ENCODE data around the gene RPEL1.
"Not testable (repeated sequence)": the region's sequence is repeated elsewhere in the genome, so short reads cannot be mapped to it uniquely, and the experiment has no call there.

RPEL1 gene

GRCh38 chr10:103245587-103245986, at the start of gene RPEL1:
Gene RPEL1, plus strand, starts transcription at chr10:103245887. Its CDS starts 110 bp downstream, at chr10:103245997.
- not testable (repeated sequence) for DNase-seq

DNA sequence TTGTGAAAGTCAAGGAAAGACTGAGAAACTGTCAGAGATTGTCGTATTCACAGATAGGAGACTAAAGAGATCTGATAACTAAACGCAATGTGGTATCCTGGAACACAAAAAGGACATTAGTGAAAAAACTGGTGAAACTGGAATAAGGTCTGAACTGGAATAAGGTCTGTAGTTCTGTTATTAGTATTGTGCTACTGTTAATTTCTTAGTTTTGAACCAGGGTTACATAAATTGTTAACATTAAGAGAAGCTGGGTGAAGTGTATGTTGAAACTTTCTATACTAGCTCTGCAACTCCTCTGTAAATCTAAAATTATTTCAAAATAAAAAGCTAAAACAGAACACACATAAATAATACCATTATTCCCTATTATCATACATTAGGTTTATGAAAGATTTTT, 49.2 kb upstream of the RPEL1 start:
- no peak for DNase-seq

DNA sequence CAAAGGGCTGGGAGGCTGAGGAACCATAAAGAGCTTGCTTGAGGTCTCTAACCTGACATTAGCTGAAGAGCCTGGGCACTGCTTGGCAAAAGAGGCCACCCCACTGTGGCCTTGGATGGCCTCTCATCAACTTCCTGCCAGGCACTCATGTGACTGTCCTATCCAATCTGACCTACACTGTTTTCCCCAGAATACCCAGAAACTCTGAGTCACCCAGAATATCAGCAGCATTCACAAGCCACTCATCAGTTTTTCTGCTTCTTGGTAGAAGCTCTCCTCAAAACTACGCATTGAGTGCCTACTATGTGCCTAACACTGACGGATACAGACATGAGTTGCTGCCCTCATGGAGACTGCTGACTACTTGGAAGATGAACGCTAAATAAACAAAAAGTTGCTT, 48.5 kb upstream of the RPEL1 start:
- no peak for DNase-seq

- no peak for DNase-seq
Observed at GRCh38 chr10:103197903-103198302, 47.8 kb upstream of the RPEL1 start.

GRCh38 chr10:103198648-103199047, 47.0 kb upstream of the RPEL1 start:
- no peak for DNase-seq

- no peak for DNase-seq
Observed at GRCh38 chr10:103199488-103199887, 46.2 kb upstream of the RPEL1 start.

DNA sequence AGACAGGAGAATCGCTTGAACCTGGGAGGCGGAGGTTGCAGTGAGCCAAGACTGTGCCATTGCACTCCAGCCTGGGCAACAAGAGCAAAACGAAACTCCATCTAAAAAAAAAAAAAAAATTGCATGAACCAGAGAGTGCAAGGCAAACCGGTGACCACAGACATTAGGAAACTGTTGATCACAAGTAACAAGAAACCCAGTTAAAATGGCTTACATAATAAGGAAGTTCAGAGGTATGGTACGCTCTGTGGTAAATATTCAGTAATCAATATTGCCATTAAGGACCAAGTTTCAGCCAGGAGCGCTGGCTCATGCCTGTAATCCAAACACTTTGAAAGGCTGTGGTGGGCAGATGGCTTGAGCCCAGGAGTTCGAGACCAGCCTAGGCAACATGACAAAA, 43.4 kb upstream of the RPEL1 start:
- DNase-seq: no peak

DNA sequence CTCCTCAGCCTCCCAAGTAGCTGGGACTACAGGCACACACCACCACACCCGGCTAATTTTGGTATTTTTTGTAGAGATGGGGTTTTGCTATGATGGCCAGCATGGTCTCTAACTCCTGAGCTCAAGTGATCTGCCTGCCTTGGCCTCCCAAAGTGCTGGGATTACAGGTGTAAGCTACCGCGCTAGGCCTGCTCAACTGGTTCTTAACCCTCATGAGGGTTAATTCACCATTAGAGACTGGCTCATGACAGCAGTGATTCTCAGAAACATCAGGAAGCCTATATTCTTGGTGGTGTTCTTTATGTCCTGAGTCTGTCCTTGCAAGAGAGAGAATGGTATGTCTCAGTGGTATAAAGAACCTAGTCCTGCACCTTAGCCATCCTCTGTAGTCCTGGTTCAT, 42.2 kb upstream of the RPEL1 start:
- no peak for DNase-seq

DNA sequence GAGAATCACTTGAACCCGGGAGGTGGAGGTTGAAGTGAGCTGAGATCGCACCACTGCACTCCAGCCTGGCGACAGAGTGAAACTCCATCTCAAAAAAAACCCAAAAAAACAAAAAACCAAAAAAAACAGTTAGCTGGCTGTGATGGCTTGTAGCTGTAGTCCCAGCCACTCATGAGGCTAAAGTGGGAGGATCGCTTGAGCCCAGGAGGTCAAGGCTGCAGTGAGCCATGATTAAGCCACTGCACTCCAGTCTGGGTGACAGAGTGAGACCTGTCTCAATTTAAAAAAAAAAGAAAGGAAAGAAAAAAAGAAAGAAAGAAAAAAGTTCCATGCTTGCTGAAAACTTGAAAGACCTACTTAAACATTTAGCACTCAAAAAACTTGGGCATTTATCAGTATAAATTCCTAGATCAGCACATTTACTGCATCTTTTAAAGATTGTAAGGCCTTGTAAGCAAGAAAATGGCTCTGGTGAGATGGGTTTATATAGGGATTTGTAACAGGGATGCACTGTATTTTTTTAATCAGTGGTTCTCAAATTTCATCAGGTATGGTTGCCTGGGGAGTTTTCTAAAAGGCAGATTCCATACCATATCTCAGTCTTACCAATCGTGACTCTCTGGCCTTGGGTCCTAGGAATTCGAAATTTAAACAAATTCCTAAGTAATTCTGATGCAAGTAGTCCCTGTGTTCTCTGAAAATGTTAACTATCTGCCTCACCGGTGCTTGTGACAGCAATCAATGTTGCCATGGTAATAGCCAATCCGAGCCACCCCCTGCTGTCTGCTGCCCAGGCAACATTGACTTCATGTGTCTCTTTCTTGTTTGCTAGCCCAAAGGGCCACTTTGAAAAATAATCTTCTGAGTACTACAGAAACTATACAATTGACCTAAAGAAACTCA, 41.1 kb upstream of the RPEL1 start:
- no peak for DNase-seq

- DNase-seq: not testable (repeated sequence)
Observed at GRCh38 chr10:103205401-103205800, 40.3 kb upstream of the RPEL1 start.

DNA sequence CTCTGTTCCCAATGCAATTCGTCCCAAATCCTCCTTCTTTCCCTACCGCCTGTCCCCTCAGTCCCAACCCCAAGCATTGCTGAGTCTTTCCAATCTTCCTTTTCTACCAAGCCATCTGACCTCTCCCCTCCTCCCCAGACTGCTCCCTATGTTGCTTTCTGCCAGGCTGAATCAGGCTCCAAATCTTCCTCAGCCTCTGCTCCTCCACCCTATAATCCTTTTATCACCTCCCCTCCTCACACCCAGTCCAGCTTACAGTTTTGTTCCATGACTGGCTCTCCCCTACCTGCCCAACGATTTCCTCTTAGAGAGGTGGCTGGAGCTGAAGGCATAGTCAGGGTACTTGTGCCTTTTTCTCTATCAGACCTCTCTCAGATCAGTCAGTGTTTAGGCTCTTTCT, 39.0 kb upstream of the RPEL1 start:
- DNase-seq: not testable (repeated sequence)

- DNase-seq: no peak
Observed at GRCh38 chr10:103207141-103207540, 38.5 kb upstream of the RPEL1 start.

DNA sequence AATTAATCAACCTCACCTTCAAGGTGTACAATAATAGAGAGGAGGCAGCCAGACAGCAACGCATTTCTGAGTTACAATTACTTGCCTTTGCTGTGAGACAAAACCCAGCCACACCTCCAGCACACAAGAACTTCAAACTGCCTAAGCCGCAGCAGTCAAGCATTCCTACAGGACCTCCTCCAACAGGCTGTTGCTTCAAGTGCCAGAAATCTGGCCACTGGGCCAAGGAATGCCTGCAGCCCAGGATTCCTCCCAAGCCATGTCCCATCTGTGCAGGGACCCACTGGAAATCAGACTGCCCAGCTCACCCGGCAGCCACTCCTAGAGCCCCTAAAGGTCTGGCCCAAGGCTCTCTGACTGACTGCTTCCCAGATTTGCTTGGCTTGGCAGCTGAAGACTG, 38.0 kb upstream of the RPEL1 start:
- not testable (repeated sequence) for DNase-seq

- not testable (repeated sequence) for DNase-seq
Observed at GRCh38 chr10:103210262-103210661, 35.4 kb upstream of the RPEL1 start.

DNA sequence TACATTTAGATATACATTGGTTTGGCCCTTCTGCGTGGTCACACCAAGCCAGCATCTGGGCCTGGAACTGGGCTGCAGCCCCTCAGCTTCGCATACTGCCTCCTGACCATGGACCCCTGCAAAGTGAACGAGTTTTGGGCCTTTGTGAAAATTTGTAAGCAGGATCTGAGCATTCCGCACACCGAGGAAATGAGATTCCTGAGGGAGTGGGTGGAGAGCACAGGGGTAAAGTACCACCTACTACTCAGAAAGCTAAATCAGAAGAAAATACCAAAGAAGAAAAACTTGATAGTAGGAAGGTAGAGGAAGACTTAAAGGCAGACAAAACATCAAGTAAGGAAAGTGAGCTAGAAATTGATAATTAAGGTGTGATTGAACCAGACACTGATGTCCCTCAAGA, 30.1 kb upstream of the RPEL1 start:
- no peak for DNase-seq

DNA sequence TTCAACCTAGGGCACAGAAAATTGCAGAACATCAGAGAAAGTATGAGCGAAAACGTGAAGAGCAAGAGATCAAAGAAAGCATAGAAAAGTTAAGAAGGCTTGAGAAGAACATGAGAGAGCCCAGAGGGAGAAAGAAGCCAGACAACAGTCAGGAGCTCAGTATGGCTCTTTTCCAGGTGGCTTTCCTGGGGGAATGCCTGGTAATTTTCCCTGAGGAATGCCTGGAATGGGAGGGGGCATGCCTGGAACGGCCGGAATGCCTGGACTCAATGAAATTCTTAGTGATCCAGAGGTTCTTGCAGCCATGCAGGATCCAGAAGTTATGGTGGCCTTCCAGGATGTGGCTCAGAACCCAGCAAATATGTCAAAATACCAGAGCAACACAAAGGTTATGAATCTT, 29.3 kb upstream of the RPEL1 start:
- DNase-seq: not testable (repeated sequence)

DNA sequence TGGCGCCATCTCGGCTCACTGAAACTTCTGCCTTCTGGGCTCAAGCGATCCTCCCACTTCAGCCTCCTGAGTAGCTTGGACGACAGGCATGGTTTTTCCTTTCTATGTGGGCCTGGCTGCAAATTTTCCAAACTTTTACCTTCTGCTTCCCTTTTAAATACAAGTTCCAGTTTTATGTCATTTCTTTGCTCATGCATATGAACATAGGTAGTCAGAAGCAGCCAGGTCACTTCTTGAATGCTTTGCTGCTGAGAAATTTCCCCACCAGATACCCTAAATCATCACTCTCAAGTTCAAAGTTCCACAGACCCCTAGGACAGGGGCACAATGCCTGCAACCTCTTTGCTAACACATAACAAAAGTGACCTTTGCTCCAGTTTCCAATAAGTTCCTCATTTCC, 21.6 kb upstream of the RPEL1 start:
- no peak for DNase-seq

DNA sequence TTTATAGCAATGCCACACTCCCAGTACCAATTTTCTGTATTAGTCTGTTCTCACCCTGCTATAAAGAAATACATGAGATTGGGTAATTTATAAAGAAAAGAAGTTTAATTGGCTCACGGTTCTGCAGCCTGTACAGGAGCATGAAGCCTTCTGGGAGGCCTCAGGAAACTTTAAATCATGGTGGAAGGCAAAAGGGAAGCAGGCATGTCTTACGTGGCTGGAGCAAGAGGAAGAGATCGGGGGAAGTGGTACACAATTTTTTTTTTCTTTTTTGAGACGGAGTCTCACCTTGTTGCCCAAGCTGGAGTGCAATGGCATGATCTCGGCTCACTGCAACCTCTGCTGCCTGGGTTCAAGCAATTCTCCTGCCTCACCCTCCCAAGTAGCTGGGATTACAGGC, 21.0 kb upstream of the RPEL1 start:
- DNase-seq: not testable (repeated sequence)

DNA sequence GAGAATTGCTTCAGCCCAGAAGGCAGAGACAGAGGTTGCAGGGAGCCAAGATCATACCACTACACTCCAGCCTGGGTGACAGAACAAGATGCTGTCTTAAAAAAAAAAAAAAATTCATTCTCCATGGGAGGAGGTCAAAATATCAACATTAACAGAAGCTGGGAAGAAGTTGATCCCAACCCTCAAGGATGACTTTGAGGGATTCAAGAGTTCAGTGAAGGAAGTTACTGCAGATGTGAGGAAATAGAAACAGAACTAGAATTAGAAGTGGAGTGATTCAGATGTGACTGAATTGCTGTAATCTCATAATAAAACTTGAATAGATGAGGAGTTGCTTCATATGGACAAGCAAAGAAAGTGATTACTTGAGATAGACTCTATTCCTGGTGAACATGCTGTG, 19.7 kb upstream of the RPEL1 start:
- DNase-seq: no peak

GRCh38 chr10:103227416-103227815, 18.3 kb upstream of the RPEL1 start:
- DNase-seq: no peak

- no peak for DNase-seq
Observed at GRCh38 chr10:103231047-103231551, 14.6 kb upstream of the RPEL1 start.

GRCh38 chr10:103232131-103232673, 13.5 kb upstream of the RPEL1 start:
- DNase-seq: no peak

GRCh38 chr10:103232772-103233488, 12.8 kb upstream of the RPEL1 start:
- DNase-seq: no peak

- DNase-seq: no peak
Observed at GRCh38 chr10:103235775-103236174, 9.9 kb upstream of the RPEL1 start.
